ENCODE results near the gene RRP9. TPM values are rescaled to one million over a fixed set of nuclear protein-coding genes. Genes with fewer than 3 reads are reported as not detected.

The RRP9 gene
- total RNA-seq, 2 donors from 2014 or later, result 14.9 to 18.6 TPM

DNA sequence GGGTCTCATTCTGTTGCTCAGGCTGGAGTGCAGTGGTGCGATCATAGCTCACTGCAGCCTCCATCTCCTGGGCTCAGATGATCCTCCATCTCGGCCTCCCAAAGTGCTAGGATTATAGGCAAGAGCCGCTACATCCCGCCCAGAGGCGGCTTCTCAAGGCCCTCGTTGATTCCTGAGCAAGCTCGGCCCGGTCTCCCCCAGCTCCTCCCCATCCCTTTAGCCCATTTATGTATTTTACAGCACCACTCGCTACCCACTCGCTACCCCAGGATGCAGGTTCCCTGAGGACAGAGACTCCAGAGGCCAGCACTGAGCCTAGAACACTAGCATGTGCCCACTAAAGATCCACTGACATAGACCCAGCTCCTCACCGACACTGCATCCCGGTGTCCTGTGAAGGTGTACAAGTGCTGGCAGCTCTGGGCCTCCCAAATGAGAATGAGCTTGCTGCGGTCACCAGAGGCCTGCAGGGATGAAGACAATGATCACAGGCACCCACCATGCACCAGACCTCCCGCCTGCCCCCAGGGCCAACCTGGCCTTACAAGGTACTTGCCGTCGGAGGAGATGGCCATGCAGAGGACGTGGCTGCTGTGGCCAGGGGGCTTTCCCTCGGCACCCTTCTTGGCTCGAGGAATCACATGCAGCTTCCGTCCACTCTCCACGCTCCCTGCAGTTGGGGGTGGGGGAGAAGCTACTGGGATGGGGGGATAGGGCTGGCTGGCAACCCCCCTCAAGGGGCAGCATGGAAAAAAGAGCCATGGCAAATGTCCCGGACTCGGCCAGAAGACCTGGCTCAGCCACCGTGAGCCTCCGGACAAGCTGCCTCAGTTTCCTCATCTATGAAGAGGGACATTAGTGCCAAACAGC is 5.6 kb downstream of the RRP9 start:
- WGBS, result 96% methylated on average over 25 of the region's 25 CpGs
- peaks cover 9% of the 10 kb centered on the region for H3K4me1 ChIP-seq (replicated peaks)
- no peak overlapping the region for H3K4me3 ChIP-seq
- no peak for TF ChIP-seq POLR2AphosphoS5 (IDR thresholded peaks at IDR 0.05)
- TF ChIP-seq CTCF (IDR thresholded peaks at IDR 0.05), result no peak
- H3K36me3 ChIP-seq, result peaks cover 6 to 33% of the 10 kb centered on the region in 2 donors
- no peaks in the 10 kb centered on the region for H3K9me3 ChIP-seq
- intact Hi-C loops (cut with DNase I), result no loop called here
- DNase-seq (ENCODE audit: low spot score), result no peak
- no peak overlapping the region for H3K27ac ChIP-seq
- no peaks in the 10 kb centered on the region for H3K27me3 ChIP-seq (replicated peaks; ENCODE audit: insufficient read depth)

GRCh38 chr3:51934991-51935885 is 6.5 kb downstream of the RRP9 start:
- Histone ChIP-seq H3K4me1 (replicated peaks) (peaks cover under 1% of the 10 kb centered on the region), H3K36me3 (peaks cover 6 to 33% of the 10 kb centered on the region in 2 donors), H3K27me3 (replicated peaks; ENCODE audit: insufficient read depth) (no peaks in the 10 kb centered on the region), H3K27ac (no peak overlapping the region), H3K9me3 (no peaks in the 10 kb centered on the region), H3K4me3 (no peak overlapping the region)
- WGBS, result 94% methylated on average over 27 of the region's 28 CpGs
- no peak for DNase-seq (ENCODE audit: low spot score)
- TF ChIP-seq CTCF (IDR thresholded peaks at IDR 0.05), result no peak
- no peak for TF ChIP-seq POLR2AphosphoS5 (IDR thresholded peaks at IDR 0.05)
- TF ChIP-seq POLR2A (IDR thresholded peaks at IDR 0.05), result no peak
- intact Hi-C loops (cut with DNase I), result no loop called here

GRCh38 chr3:51934139-51934850 is 7.4 kb downstream of the RRP9 start:
- DNase-seq (ENCODE audit: low spot score), result no peak
- H3K27me3 ChIP-seq (replicated peaks; ENCODE audit: insufficient read depth), result no peaks in the 10 kb centered on the region
- H3K9me3 ChIP-seq, result no peaks in the 10 kb centered on the region
- H3K4me3 ChIP-seq, result no peak overlapping the region
- H3K36me3 ChIP-seq, result peaks cover 6 to 33% of the 10 kb centered on the region in 2 donors
- H3K27ac ChIP-seq, result no peak overlapping the region
- intact Hi-C loops (cut with DNase I), result no loop called here
- H3K4me1 ChIP-seq (replicated peaks), result no peaks in the 10 kb centered on the region
- TF ChIP-seq POLR2AphosphoS5 (IDR thresholded peaks at IDR 0.05), result no peak
- TF ChIP-seq POLR2A (IDR thresholded peaks at IDR 0.05), result no peak
- no peak for TF ChIP-seq CTCF (IDR thresholded peaks at IDR 0.05)
- WGBS, result 92% methylated on average over 11 of the region's 11 CpGs

GRCh38 chr3:51933471-51934138 is 8.1 kb downstream of the RRP9 start:
- no peak for TF ChIP-seq POLR2A (IDR thresholded peaks at IDR 0.05)
- no peak for TF ChIP-seq CTCF (IDR thresholded peaks at IDR 0.05)
- TF ChIP-seq POLR2AphosphoS5 (IDR thresholded peaks at IDR 0.05), result no peak
- peaks cover 6 to 33% of the 10 kb centered on the region in 2 donors for H3K36me3 ChIP-seq
- no peaks in the 10 kb centered on the region for H3K4me1 ChIP-seq (replicated peaks)
- no peaks in the 10 kb centered on the region for H3K9me3 ChIP-seq
- intact Hi-C loops (cut with DNase I), result no loop called here
- WGBS, result 86% methylated on average over 13 of the region's 13 CpGs
- no peak overlapping the region for H3K27ac ChIP-seq
- DNase-seq (ENCODE audit: low spot score), result no peak
- no peak overlapping the region for H3K4me3 ChIP-seq
- H3K27me3 ChIP-seq (replicated peaks; ENCODE audit: insufficient read depth), result no peaks in the 10 kb centered on the region

All from prostate gland (tissue), 2 donors.